Duodenal mucosa (tissue), 2 donors: ENCODE results near the gene AURKAIP1.

Experiments
- H3K27ac ChIP-seq: one replicate; pipeline ENCODE4 v1.7.0; 2013; ENCODE audit warnings: low read depth, low read length
- H3K27me3 ChIP-seq, 2 donors: one replicate each; pipeline ENCODE4 v1.7.0; 2013; ENCODE audit warnings: low read length in 2 of 2, control low read depth in 1 of 2; ENCODE audit not compliant: insufficient read depth in 2 of 2, control insufficient read depth in 1 of 2
- H3K36me3 ChIP-seq, 2 donors: one replicate each; pipeline ENCODE4 v1.7.0; 2013; ENCODE audit warnings: low read length in 2 of 2, control low read depth in 1 of 2; ENCODE audit not compliant: insufficient read depth in 2 of 2, control insufficient read depth in 1 of 2
- H3K4me1 ChIP-seq, 2 donors: one replicate each; pipeline ENCODE4 v1.7.0; 2013; ENCODE audit warnings: low read length in 2 of 2, control low read depth in 1 of 2; ENCODE audit not compliant: insufficient read depth in 2 of 2, control insufficient read depth in 1 of 2
- H3K4me3 ChIP-seq, 2 donors: one replicate each; pipeline ENCODE4 v1.7.0; 2013; ENCODE audit warnings: low read length in 2 of 2, low read depth in 1 of 2
- H3K9ac ChIP-seq, 2 donors: one replicate each; pipeline ENCODE4 v1.7.0; 2013; ENCODE audit warnings: low read length in 2 of 2, low read depth in 1 of 2
- H3K9me3 ChIP-seq, 2 donors: one replicate each; pipeline ENCODE4 v1.7.0; 2013; ENCODE audit warnings: low read length in 2 of 2, control low read depth in 1 of 2; ENCODE audit not compliant: control insufficient read depth in 1 of 2

Gene AURKAIP1

DNA sequence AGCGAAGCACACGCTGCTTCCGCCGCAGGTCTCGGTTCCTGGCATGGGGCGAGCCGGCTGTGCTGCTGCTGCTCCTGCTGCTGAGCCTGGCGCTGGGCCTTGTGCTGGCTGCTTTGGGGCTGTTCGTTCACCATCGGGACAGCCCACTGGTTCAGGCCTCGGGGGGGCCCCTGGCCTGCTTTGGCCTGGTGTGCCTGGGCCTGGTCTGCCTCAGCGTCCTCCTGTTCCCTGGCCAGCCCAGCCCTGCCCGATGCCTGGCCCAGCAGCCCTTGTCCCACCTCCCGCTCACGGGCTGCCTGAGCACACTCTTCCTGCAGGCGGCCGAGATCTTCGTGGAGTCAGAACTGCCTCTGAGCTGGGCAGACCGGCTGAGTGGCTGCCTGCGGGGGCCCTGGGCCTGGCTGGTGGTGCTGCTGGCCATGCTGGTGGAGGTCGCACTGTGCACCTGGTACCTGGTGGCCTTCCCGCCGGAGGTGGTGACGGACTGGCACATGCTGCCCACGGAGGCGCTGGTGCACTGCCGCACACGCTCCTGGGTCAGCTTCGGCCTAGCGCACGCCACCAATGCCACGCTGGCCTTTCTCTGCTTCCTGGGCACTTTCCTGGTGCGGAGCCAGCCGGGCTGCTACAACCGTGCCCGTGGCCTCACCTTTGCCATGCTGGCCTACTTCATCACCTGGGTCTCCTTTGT, 41.3 kb downstream of the AURKAIP1 start:
- peaks cover 0 to 18% of the 10 kb centered on the region in 2 donors for H3K36me3 ChIP-seq
- H3K27ac ChIP-seq = no peak overlapping the region
- H3K9ac ChIP-seq = no peak overlapping the region
- H3K4me1 ChIP-seq = peaks cover 10 to 28% of the 10 kb centered on the region in 2 donors
- H3K9me3 ChIP-seq = no peaks in the 10 kb centered on the region
- no peak overlapping the region for H3K4me3 ChIP-seq
- peaks cover 0 to 35% of the 10 kb centered on the region in 2 donors for H3K27me3 ChIP-seq

DNA sequence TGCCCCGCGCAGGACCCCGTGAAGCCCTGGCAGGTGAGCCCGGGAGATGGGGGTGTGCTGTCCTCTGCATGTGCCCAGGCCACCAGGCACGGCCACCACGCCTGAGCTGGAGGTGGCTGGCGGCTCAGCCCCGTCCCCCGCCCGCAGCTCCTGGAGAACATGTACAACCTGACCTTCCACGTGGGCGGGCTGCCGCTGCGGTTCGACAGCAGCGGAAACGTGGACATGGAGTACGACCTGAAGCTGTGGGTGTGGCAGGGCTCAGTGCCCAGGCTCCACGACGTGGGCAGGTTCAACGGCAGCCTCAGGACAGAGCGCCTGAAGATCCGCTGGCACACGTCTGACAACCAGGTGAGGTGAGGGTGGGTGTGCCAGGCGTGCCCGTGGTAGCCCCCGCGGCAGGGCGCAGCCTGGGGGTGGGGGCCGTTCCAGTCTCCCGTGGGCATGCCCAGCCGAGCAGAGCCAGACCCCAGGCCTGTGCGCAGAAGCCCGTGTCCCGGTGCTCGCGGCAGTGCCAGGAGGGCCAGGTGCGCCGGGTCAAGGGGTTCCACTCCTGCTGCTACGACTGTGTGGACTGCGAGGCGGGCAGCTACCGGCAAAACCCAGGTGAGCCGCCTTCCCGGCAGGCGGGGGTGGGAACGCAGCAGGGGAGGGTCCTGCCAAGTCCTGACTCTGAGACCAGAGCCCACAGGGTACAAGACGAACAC, 42.1 kb downstream of the AURKAIP1 start:
- H3K4me3 ChIP-seq = no peak overlapping the region
- H3K27ac ChIP-seq = no peak overlapping the region
- peaks cover 10 to 28% of the 10 kb centered on the region in 2 donors for H3K4me1 ChIP-seq
- peaks cover 0 to 35% of the 10 kb centered on the region in 2 donors for H3K27me3 ChIP-seq
- no peaks in the 10 kb centered on the region for H3K9me3 ChIP-seq
- no peak overlapping the region for H3K9ac ChIP-seq
- H3K36me3 ChIP-seq = peaks cover 0 to 20% of the 10 kb centered on the region in 2 donors

GRCh38 chr1:1332031-1332755, 42.8 kb downstream of the AURKAIP1 start:
- no peak overlapping the region for H3K27ac ChIP-seq
- H3K4me1 ChIP-seq = peaks cover 10 to 28% of the 10 kb centered on the region in 2 donors
- peaks cover 0 to 24% of the 10 kb centered on the region in 2 donors for H3K36me3 ChIP-seq
- H3K9me3 ChIP-seq = no peaks in the 10 kb centered on the region
- H3K4me3 ChIP-seq = no peak overlapping the region
- H3K27me3 ChIP-seq = peaks cover 0 to 35% of the 10 kb centered on the region in 2 donors
- no peak overlapping the region for H3K9ac ChIP-seq

- Histone ChIP-seq H3K27me3 (peaks cover 0 to 35% of the 10 kb centered on the region in 2 donors), H3K9me3 (no peaks in the 10 kb centered on the region), H3K4me3 (no peak within 1 kb of the TSS), H3K9ac (no peak within 1 kb of the TSS), H3K36me3 (peaks cover 4 to 33% of the 10 kb centered on the region in 2 donors), H3K4me1 (peaks cover 13 to 31% of the 10 kb centered on the region in 2 donors), H3K27ac (no peak within 1 kb of the TSS)
Observed at GRCh38 chr1:1331068-1331965, 43.7 kb downstream of the AURKAIP1 start, which contains the start of gene TAS1R3. TAS1R3 (plus strand) TSS chr1:1331280; CDS start chr1:1331346, 66 bp downstream.

- Histone ChIP-seq H3K9ac (no peak overlapping the region), H3K27me3 (peaks cover 0 to 35% of the 10 kb centered on the region in 2 donors), H3K4me1 (peaks cover 21 to 39% of the 10 kb centered on the region in 2 donors), H3K27ac (no peak overlapping the region), H3K9me3 (no peaks in the 10 kb centered on the region), H3K4me3 (no peak overlapping the region), H3K36me3 (peaks cover 4 to 33% of the 10 kb centered on the region in 2 donors)
Observed at GRCh38 chr1:1330366-1331067, 44.5 kb downstream of the AURKAIP1 start.

DNA sequence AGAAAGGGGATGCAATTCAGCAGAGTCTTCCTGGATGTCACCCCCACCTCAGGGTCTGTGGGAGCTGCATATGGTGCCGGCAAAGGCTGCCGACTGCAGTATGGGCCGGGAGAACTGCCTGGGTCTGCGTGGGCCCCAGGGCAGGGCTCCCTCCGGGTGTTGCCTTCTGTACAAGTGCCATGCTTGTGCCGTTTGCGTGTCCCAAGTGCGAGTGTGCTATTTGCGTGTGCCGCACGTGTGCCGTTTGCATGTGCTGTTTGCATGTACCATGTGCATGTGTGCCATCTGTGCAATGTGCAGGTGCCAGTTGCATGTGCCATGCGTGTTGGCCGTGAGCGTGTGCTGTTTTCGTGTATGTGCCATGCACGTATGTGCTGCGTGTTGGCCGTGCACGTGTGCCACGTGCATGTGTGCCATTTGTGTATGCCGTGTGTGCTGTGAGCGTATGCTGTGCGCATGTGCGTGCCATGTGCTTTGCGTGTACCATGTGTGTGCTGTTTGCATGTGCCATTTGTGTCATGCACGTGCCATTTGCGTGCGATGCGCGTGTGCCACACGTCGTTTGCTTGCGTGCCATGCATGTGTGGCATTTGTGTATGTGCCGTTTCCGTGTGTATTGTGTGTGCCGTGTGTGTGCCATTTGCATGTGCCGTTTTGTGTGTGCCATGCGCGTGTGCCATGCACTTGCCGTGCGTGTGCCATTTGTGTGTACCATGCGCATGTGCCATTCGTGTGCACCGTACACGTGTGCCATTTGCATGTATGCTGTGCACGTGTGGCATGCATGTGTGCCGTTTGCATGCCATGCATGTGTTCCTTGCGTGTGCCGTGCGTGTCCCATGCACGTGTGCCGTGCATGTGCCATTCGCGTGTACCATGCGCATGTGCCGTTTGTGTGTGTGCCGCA, 45.5 kb downstream of the AURKAIP1 start:
- no peak overlapping the region for H3K4me3 ChIP-seq
- peaks cover 4 to 33% of the 10 kb centered on the region in 2 donors for H3K36me3 ChIP-seq
- H3K27me3 ChIP-seq = peaks cover 0 to 35% of the 10 kb centered on the region in 2 donors
- peaks cover 23 to 45% of the 10 kb centered on the region in 2 donors for H3K4me1 ChIP-seq
- H3K9me3 ChIP-seq = no peaks in the 10 kb centered on the region
- no peak overlapping the region for H3K27ac ChIP-seq
- H3K9ac ChIP-seq = no peak overlapping the region

- Histone ChIP-seq H3K4me1 (peaks cover 22 to 48% of the 10 kb centered on the region in 2 donors), H3K27ac (no peak overlapping the region), H3K36me3 (peaks cover 4 to 33% of the 10 kb centered on the region in 2 donors), H3K27me3 (peaks cover 0 to 26% of the 10 kb centered on the region in 2 donors), H3K9ac (no peak overlapping the region), H3K9me3 (no peaks in the 10 kb centered on the region), H3K4me3 (no peak overlapping the region)
Observed at GRCh38 chr1:1328254-1328653, 46.8 kb downstream of the AURKAIP1 start.

GRCh38 chr1:1327291-1327690, 47.7 kb downstream of the AURKAIP1 start:
- Histone ChIP-seq H3K27me3 (peaks cover 0 to 18% of the 10 kb centered on the region in 2 donors), H3K4me3 (no peak overlapping the region), H3K9ac (no peak overlapping the region), H3K27ac (no peak overlapping the region), H3K4me1 (peaks cover 18 to 44% of the 10 kb centered on the region in 2 donors), H3K36me3 (peaks cover 4 to 33% of the 10 kb centered on the region in 2 donors), H3K9me3 (no peaks in the 10 kb centered on the region)
